HG03571 (cell line): ENCODE measurements around the gene CACNA2D1.

Experiments used
- ATAC-seq: cut with Tn5 transposase; IDR thresholded peaks from one replicate; pipeline ENCODE4 v1.9.1; 2021; ENCODE audit not compliant: unreplicated experiment

The CACNA2D1 gene

DNA sequence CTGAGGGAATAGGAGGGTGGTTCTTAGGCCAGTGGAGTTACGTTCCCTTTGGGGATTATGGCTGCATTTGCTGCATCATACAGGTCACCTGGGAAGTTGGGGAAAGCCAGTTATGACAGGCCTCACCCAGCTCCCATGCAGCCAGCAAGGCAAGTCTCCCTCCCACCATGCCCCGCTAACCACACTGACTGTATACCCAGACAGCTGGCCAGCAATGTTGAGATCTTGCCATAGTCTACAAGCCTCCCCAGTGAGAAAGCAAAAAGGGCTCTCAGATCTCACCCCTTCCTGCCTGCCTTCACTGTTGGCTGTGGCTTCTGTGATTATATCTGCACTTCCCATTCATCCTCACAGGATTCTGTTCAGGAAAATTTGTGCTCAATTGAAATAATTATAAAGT, 540.5 kb downstream of the CACNA2D1 start:
- ATAC-seq, result no peak

DNA sequence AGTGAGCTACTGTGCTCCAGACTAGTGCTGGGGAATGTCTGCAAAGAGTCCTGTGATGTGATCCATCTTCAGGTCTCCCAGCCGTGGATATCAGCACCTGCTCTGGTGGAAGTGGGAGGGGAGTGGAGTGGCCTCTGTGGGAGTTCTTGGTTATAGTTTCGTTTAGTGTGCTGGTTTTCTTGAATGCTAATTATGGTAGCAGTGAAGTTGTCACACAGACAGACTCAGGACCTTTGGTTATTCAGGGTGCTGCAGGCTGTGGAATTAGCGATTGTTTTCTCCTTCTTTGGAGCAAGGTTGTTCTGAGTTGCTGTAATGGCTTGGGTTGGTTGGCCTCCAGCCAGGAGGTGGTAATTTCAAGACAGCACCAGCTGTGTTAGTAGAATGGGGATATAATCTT, 541.0 kb downstream of the CACNA2D1 start:
- ATAC-seq, result no peak
